NCI-H1930 (cell line): Measurements from ENCODE around the gene PCNT.

Experiments
- DNase-seq, 2 experiments: peaks; one replicate each; lab custom pipeline; 2025; lab: John Stamatoyannopoulos, UW

PCNT gene

DNA sequence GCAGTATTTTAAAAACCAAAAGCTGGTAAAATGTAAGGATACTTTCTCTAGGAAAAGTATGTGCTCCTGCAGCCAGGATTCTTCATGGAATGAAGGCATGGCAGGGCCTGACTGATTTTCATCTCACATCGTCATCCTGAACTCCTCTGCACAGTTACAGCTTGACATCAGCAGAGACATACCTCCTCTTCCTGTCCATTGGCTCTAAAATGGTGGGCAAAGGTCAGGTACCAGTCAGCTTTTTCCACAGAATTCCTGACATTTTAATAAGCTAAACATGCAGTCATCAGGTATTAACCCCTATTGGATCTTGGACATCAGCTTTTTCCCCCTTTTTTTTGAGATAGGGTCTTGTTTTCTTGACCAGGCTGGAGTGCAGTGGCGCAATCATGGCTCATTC is 5.8 kb downstream of the PCNT start:
- DNase-seq: no peak

DNA sequence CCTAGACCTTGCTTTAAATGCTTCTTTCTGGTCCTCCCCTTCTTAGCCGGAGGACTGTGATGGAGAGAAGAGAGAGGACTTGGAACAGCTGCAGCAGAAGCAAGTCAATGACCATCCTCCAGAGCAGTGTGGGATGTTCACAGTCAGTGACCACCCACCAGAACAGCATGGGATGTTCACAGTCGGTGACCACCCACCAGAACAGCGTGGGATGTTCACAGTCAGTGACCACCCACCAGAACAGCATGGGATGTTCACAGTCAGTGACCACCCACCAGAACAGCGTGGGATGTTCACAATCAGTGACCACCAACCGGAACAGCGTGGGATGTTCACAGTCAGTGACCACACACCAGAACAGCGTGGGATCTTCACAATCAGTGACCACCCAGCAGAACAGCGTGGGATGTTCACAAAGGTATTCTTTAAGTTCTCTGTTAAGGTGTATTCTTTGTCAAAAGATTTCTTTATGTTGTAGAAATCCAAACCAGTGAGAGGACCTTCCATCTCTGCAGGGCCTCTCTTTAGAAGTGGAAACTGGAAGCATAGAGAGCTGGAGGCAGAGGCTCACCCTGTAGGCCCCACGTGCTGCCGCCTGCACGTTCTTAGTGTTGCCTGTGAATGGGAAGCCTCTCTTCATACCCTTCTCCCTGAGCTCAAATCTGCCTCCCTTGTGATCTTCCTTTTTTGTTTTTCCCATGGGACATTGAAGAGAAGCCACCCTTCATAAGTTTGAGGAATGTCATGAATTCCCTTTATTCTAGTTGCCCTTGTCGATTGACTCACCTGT is 10.6 kb downstream of the PCNT start:
- DNase-seq: no peak

DNA sequence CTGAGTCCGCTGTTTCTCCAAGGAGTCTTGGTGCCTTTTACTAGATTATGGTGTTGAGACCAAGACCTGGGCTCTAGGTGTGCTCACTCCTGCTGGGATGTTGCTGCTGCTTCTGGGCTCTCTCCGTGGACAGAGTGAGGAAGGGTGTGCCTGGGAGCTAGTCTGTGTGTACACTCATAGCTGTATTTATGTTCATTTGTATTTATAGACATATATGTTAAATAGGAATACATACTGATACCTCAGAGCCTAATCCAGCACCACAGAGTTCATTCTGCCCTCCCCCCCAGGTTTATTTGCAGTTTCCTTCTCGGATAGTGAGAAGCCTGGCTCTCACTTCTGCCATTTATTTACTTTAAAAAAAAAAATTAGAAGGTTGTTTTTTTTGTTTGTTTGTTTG is 12.6 kb downstream of the PCNT start:
- DNase-seq: no peak

DNA sequence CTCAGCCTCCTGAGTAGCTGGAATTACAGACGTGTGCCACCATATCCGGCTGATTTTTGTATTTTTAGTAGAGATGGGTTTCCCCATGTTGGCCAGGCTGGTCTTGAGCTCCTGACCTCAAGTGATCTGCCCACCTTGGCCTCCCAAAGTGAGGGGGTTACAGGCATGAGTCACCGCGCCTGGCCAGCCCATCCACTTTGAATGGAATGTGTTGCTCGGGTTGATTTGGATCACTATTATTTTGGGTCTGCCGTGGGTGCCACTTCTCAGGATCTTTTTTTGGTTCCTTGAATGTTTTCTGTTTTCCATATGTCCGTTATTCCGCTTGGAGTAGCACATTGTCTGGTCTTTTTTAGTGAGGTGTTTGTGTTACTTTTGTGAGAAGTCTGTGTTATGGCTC is 17.0 kb downstream of the PCNT start:
- no peak for DNase-seq

DNA sequence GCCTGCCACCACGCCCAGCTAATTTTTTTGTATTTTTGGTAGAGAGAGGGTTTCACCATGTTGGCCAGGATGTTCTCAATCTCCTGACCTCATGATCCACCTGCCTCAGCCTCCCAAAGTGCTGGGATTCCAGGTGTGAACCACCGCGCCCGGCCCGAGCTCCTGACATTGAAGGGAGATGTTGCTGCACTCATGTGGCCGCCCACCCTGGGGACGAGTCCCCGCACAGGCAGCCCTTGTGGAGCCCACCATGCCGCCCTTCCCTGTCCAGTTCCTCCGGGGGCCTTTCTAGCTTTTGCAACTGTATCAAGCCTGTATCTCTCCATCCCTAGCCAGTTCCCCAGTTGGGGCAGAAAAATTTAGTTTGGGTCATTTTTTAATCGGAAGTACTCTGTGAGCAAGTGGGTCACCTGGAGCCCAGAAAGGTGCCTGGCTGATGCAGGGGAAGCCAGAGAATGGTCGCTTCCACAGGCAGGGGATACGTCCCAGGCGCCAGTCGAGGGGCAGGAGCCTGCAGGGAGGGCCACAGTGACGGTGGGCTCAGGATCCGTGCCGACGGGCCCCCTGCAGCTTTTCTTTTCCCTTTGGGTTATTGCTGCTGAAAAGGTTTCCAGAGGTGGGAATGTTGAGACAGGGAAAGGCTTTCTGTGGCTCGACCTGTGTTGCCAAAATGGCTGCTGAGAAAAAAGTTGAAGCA is 20.4 kb downstream of the PCNT start:
- DNase-seq: no peak

DNA sequence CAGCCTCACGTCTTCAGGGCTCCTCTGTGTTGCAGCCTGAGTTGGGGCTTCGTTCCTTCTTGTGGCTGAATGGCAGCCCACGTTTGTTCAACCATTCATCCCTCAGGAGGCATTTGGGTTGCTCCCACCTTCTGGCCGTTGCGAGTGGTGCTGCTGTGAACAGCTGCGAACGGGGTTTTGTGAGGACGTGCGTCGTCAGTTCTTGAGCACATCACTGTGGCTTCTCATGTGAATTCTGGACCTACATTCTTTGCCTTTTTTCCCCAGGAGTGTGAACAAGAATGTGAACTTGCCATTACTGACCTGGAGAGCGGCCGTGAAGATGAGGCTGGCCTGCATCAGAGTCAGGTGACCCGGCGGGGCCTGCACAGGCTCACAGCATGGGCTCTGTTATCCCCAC is 21.9 kb downstream of the PCNT start:
- DNase-seq: no peak

DNA sequence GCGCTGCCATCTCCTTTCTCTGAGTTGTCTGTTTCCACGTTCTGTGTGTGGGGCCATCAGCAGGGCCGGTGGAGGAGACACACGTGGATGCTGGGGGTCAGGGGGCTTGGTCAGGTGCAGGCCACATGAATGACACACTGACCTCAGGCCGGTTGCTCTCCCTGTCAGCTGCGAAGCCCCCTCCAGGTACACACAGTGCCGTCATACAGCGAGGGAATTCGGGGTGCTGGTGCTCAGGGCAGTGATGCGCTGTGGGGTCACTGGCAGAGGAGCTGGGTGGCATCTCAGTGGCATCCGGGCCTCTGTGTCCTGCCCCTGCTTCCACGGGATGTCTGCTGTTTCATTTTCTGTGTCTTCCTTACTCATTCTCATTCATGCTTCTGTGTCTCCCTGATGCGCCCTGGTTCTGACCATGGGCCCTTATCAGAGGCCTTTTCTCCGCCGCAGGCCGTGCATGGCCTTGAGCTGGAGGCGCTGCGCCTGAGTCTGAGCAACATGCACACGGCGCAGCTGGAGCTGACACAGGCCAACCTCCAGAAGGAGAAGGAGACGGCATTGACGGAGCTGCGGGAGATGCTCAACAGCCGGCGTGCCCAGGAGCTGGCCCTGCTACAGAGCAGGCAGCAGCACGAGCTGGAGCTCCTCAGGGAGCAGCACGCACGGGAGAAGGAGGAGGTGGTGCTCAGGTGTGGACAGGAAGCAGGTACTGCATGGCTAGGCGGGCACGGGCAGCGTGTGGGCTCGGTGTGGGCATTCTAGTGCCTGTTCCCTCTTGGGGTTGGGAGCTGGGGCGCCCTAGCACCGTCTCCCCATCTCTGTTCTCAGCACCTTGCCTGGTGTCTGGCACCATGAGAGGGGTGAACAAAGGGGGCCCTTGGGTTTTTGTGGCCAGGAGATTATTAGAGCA is 22.6 kb downstream of the PCNT start:
- DNase-seq: no peak

DNA sequence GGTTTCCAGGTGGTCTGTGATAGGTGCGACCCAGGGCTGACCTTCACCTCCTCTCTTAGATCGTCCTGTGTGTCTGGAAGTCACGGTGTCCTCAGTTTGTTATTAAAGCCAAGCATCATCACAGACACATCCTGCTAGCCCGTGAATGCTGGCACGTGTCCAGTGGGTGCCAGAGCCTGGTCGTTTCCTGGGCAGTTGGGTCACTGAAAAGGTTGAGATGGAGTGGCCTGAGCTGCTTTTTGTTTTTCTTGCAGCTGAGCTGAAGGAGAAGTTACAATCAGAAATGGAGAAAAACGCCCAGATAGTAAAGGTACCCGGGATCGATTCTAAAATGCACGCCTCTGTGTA is 23.2 kb downstream of the PCNT start:
- no peak for DNase-seq

DNA sequence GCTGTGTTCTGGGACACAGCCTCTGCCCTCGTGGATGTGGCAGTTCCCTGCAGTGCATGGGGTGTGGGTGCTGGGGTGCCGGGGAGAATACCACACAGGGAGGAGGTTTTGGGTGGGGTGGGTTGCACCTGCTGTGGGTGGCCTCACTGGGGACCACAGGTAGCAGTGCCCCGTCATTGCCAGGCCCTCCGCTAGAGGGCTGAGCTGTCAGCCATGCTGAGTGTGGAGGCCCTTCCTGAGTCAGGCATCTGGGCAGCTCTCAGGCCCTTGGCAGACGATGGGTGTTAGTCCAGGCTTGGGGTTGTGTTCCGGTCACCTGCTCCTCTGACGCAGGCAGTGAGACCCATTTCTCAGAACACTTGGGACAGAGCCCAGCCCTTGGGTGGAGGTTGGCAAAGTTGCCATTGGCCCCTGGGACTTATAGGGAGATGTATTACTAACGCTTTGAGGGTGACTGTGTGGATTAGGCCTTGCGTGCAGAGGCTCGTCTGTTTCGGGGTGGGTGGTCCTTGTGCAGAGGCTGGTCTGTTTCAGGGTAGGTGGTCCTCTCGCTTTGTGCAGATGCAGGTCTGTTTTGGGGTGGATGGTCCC is 23.9 kb downstream of the PCNT start:
- DNase-seq: no peak

DNA sequence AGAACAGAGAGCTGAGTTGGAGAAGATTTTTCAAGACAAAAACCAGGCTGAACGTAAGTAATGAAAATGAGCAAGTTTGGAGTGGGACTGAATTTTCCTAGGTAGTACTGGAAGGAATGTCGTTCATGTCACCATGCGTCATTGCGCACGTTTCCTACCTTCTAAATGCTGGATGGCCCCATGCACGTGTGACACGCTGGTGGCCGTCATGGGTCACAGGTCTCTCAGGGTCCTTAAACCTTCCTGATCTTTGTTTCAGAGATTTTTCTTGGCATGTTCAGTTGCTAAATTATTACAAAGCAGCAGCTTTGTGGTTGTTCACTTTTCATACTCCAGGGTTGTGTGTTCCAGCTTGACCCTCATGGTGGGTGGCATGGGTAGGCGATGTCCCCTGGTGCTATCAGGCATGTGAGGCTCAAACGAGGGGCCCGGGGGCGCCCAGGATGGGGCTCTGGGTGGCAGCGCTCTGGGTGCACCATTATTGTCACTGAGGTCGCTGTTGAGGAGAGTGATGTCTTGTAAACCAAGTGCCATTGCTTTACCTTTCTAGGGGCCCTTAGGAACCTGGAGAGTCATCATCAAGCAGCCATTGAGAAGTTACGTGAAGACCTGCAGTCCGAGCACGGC is 25.3 kb downstream of the PCNT start:
- no peak for DNase-seq

DNA sequence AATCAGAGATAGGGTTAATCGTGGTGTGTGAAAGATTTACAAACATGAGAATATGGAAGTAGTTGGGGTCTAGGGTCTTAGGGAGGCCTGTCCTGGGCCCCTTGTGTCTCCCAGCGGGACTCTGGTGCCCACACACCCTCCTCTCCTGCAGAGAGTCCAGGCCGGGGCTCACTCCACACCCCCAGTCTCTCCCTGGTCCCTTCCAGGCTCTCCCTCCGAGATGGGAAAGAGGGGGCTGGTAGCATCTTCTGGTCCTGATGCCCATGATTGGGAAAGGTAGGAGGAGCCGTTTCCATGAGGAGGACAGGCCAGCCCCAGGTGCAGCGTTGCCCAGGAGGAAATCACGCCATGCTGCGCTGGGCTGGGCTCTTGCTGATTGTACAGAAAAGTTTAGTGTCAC is 26.6 kb downstream of the PCNT start:
- DNase-seq: no peak

DNA sequence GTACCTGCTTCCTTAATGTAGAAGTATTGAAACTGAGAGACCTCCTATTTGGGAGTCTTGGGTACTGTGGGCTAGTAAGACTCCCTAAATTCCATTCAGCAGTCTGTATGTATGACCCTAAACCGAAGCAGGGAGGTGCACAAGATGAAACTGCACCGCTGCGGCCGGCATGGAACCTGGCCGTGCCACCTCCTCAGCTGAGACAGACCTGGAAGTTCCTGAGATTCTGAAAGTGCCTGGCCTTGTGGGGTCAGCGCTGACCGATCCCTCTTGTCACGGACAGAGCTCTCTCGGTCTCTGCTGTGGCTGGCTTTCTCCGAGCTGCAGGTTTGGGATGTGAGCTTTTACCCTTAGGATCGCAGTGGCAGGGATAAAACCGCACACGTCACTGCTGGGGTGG is 27.0 kb downstream of the PCNT start:
- DNase-seq: no peak

DNA sequence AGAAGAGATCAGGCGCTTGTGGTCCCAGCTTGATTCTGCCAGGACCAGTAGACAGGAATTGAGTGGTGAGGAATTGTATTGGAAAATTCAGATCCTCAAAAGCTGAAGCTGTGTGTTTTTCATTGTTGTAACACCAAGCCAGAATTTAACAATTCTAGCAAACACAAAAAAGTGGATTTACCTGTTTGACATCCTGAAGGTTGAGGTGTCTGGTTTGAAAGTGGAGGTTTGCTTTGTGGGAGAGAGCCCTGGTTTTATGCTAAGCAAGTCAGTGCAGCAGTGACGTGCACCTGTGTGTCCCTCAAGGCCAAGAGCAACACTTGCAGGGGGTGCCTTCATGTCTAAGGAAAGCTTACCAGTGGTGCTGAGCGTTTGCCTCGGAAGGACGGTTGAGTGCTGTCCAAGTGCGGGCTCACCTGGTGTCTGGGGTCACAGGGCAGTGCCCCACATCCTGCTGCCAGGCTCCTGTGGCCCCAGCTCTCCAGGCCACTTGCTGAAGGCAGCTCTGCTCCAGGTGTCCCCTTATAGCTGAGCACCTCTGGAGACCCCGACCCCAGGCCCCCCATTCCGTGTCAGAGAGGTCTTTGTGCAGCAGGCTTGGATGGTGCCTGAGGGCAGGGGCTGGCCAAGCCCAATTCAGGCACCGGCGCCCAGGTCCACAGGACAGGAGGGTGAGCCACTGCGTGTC is 27.7 kb downstream of the PCNT start:
- DNase-seq: no peak

DNA sequence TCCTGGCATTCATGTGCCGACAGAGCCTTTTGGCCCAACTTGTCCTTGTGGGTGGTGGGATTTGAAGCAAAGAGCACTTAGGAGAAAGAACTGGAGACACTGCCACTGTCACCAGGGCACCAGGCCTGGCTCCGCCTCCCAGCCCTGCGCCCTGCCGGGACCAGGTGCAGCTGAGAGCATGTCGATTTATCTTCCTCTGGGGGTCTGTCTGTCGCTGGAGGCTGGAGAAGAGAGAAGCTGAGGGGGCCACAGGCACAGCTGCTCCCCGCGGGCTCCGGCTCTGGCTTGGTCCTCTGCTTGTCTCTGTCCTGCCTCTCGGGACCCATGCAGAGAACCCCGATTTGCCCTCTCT is 28.2 kb downstream of the PCNT start:
- DNase-seq: no peak

DNA sequence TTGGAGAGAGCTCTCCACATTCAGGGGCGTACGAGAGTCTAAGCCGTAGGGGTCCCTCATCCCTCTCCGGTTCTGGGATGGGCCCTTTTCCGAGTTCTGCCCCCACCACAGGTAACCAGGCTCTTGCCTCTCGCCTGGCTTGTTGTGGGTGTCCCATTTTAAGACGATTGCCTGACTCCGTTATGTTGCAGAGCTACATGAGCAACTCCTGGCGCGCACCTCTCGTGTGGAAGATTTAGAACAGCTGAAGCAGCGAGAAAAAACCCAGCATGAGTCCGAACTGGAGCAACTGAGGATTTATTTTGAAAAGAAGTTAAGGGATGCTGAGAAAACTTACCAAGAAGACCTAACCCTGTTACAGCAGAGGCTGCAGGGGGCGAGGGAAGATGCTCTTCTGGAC is 29.0 kb downstream of the PCNT start:
- DNase-seq: no peak

DNA sequence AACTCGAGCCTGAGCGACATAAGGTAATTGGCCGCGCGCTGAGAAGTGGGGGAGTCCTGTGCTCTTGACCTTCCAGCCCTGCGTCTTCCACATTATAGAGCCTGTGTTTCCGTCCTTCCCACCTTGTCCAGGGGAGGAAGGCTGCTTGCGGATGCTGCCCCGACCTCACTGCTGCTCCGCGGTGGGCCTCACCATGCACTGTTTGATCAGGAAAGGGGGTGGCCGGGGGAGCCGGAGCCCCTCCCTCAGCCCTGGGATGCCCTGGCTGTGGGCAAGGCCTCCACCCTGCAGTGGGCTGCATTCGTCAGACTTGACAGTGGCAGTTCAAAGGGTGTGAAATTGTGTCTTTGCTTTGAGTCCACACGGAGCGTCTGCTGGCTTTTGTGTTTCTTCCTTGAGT is 30.1 kb downstream of the PCNT start:
- no peak for DNase-seq

DNA sequence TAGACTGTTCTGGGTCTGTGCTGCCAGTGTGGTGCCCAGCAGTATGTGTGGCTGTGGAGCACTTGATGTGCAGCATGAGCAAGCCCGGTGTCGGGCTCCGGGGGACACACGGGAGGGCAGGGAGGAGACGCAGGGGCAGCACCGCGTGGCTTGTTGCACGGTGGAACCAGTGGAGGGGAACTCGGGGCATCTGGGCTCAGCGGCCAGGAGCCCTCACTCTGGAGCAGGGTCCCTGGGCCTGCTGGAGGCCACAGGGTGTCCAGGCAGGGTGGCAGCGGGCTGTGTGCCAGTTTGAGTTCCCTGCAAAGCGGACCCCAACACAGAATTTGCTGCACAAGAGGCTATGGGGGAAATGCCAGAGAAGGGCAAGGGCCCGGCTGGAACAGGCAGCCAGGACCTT is 30.6 kb downstream of the PCNT start:
- no peak for DNase-seq

DNA sequence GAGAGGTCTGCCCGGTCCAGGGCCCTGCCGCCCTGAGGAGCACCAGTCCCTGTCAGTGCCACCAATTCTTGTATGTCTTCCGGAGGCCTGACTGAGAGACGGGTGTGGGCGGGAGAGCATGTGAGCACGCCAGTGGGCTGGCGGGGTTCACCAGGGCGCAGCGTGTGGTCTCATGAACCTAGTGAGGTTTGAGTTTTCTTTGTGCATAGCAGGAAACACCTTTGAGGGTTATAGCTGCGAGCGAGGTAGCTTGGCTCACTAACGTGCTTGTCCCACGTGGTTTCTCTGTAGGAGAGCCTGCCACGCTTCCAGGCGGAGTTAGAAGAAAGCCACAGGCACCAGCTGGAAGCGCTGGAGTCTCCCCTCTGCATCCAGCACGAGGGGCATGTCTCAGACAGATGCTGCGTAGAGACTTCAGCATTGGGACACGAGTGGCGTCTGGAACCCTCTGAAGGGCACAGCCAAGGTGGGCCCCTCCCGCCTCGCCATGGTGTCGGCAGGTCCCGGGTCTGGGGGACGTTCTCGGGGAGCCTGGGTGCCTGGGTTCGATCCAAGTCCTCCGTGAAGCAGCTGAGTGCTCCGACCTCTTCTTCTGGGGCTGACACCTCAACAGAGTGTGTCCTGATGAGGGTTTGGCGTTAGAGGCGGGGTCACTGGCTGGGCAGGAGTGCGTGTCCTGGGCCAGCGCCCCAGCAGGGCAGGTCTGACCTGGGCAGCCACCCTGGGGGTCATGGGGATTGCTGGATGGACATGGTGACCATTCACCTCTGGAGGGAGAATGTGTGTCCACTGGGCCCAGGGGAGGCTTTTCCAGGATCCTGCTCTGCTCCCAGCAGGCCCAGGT is 31.4 kb downstream of the PCNT start:
- DNase-seq: no peak

DNA sequence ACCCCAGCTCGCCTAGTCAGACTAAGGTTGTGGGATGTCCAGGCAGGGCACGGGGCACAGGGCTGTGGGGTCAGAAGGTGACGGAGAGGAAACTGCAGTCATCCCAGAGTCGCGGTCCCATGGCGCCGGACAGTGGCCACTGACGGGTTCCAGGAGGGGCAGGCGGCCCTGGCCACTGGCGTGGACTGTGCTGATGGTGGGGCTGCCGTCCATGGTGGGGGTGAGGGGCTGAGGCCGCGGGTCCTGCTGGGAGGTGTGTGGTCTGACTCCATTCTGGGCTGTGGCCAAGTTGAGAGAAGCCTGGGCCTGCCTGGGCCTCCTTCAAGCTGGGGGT is 32.0 kb downstream of the PCNT start:
- no peak for DNase-seq

DNA sequence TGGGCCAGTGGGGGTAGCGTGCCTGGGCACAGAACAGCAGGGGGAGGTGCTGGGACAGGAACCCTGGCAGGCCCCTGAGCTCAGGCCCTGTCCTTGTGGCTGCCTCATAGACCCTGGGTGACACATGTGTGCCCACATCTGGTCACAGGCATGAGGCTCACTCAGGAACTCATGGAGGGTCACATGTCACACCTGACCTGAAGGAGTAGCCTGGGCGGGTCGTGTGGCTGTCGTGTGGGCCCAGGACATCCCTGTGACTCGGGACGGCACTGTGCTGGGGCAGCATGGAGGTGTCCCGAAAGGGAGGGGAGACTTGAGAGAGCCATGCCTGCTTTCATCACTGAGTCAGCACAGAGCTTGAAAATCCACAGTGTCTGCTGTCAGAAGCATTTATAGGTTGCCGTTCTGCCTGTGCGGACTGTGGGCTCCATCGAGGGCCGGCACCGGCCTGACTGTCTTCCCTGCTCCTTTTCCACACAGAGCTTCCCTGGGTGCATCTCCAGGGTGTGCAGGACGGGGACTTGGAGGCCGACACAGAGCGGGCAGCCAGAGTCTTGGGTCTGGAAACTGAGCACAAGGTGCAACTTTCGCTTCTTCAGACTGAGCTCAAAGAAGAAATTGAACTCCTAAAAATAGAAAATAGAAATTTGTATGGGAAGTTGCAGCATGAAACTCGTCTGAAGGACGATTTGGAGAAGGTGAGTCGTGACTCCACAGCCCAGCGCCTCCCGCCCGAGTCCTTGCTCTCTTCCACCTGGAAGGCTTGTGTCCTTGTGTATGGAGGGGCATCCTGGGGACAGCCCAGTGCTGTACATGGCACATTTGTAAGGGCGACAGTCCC is 32.8 kb downstream of the PCNT start:
- DNase-seq: no peak
